Stimulated activated CD4-positive, alpha-beta T cell treated with anti-CD3 and anti-CD28 coated beads, Interleukin-4, amount 100 ng/mL, for 4 hours (primary cell): ENCODE data around the gene KCNJ10.
A peak's percentile ranks its signal among the peaks of the same experiment; 100 is the strongest.

Experiments
- DNase-seq, 2 experiments: peaks; one replicate each; pipeline ENCODE4 v3.0.0-alpha.2; 2020

Gene KCNJ10

GRCh38 chr1:160020196-160020595 is 49.8 kb downstream of the KCNJ10 start:
- DNase-seq: no peak

- no peak for DNase-seq
These were observed 51.1 kb downstream of the KCNJ10 start for GRCh38 chr1:160018900-160019299.

- no peak for DNase-seq
These were observed 51.6 kb downstream of the KCNJ10 start for GRCh38 chr1:160018347-160018746.

- DNase-seq: no peak
These were observed 52.4 kb downstream of the KCNJ10 start for GRCh38 chr1:160017592-160017991.

GRCh38 chr1:160011781-160012180 is 58.2 kb downstream of the KCNJ10 start:
- no peak for DNase-seq

- DNase-seq: no peak
These were observed 60.2 kb downstream of the KCNJ10 start for GRCh38 chr1:160009801-160010200.

GRCh38 chr1:160009081-160009480 is 60.9 kb downstream of the KCNJ10 start:
- DNase-seq: no peak

GRCh38 chr1:160007577-160008200 is 62.3 kb downstream of the KCNJ10 start:
- no peak for DNase-seq

- DNase-seq: peak; percentile 62 to 67
These were observed 63.5 kb downstream of the KCNJ10 start for GRCh38 chr1:160006312-160006940.

- DNase-seq: no peak
These were observed 64.9 kb downstream of the KCNJ10 start for GRCh38 chr1:160005070-160005469.

GRCh38 chr1:160004425-160004824 is 65.5 kb downstream of the KCNJ10 start:
- DNase-seq: no peak

- no peak for DNase-seq
These were observed 66.0 kb downstream of the KCNJ10 start for GRCh38 chr1:160004001-160004400.

GRCh38 chr1:160001440-160001839 is 68.5 kb downstream of the KCNJ10 start:
- DNase-seq: no peak

- DNase-seq: no peak
These were observed 70.8 kb downstream of the KCNJ10 start for GRCh38 chr1:159999204-159999603.

GRCh38 chr1:159996653-159997052 is 73.3 kb downstream of the KCNJ10 start:
- DNase-seq: no peak

GRCh38 chr1:159994896-159995295 is 75.1 kb downstream of the KCNJ10 start:
- DNase-seq: no peak

- DNase-seq: no peak
These were observed 76.0 kb downstream of the KCNJ10 start for GRCh38 chr1:159993911-159994310.

- no peak for DNase-seq
These were observed 77.8 kb downstream of the KCNJ10 start for GRCh38 chr1:159992161-159992560.

- no peak for DNase-seq
These were observed 78.4 kb downstream of the KCNJ10 start for GRCh38 chr1:159991513-159991912.

GRCh38 chr1:159990005-159990404 is 80.0 kb downstream of the KCNJ10 start:
- no peak for DNase-seq

GRCh38 chr1:159989581-159989980 is 80.4 kb downstream of the KCNJ10 start:
- no peak for DNase-seq

GRCh38 chr1:159988006-159988405 is 82.0 kb downstream of the KCNJ10 start:
- DNase-seq: no peak

GRCh38 chr1:159987186-159987585 is 82.8 kb downstream of the KCNJ10 start:
- DNase-seq: no peak

GRCh38 chr1:159986531-159986930 is 83.4 kb downstream of the KCNJ10 start:
- DNase-seq: no peak

GRCh38 chr1:159986093-159986492 is 83.9 kb downstream of the KCNJ10 start:
- DNase-seq: no peak
